RPMI7951 (cell line): Measurements from ENCODE around the gene CALD1. TPM values are rescaled to one million over a fixed set of nuclear protein-coding genes. Genes with fewer than 3 reads are reported as not detected.

Source experiments
- DNase-seq: peaks from one replicate; pipeline ENCODE4 v3.0.0-alpha.2; 2012; ENCODE audit warnings: low read depth
- total RNA-seq: library from RNA; depleted of rRNA; stranded (reverse); fragments of >200 nt; shearing (Covaris generic); gene quantifications from 2 replicates; pipeline ENCODE4 v1.2.3, GENCODE V29; 2014

Gene CALD1
- total RNA-seq, 1 experiment from 2014 or later, result 259 TPM

- peak; percentile 86 for DNase-seq
These were observed 48.5 kb downstream of the CALD1 start for GRCh38 chr7:134827889-134828288.

GRCh38 chr7:134828361-134828760 is 48.9 kb downstream of the CALD1 start:
- DNase-seq, result no peak

DNA sequence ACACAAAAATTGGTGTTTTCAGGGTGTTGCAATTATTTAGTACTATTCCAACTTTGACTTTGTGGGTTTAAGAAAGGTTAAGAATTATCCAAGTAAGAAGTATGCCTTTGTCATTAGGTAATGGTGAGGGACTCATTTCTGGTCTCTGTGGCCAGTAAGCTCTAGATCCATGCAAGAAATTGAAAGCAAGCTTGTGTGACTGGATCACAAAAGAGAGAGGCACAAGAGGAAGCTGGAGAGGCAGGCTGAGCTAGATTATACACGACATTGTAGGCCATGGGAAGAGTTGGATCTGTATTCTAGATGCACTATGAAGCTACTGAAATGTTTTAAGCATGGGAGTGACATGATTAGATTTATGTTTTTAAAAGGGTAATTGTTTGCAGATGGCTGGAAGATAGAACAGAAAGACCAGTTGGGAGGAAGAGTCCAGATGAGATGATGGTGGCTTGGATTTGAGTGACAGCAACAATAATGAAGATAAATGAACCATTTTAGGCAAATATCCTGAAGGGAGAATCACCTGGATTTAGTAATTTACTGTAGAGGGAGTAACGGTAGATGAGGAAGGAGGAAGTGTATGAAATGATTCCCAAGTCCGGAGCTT is 50.0 kb downstream of the CALD1 start:
- DNase-seq, result peak; percentile 36

GRCh38 chr7:134831862-134832261 is 52.4 kb downstream of the CALD1 start:
- peak; percentile 47 for DNase-seq

DNA sequence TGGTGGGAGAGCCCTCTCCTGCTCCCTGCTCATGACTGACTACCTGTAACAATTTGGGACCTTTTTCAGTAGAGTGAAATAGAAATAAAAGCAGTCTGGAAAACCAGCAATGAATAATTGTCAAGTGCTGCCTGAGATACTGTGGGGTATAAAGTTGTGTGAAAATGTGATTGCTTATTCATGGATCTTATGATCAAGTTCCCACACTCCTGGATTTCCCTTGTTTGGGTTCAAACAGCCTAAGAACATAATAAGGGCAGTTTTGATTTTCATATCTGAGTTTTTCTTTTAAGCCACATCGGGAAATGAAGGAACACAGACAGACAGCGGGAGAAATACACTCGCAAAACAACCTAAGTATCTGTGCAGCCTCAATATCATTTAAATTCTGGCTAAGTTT is 52.9 kb downstream of the CALD1 start:
- DNase-seq, result no peak

DNA sequence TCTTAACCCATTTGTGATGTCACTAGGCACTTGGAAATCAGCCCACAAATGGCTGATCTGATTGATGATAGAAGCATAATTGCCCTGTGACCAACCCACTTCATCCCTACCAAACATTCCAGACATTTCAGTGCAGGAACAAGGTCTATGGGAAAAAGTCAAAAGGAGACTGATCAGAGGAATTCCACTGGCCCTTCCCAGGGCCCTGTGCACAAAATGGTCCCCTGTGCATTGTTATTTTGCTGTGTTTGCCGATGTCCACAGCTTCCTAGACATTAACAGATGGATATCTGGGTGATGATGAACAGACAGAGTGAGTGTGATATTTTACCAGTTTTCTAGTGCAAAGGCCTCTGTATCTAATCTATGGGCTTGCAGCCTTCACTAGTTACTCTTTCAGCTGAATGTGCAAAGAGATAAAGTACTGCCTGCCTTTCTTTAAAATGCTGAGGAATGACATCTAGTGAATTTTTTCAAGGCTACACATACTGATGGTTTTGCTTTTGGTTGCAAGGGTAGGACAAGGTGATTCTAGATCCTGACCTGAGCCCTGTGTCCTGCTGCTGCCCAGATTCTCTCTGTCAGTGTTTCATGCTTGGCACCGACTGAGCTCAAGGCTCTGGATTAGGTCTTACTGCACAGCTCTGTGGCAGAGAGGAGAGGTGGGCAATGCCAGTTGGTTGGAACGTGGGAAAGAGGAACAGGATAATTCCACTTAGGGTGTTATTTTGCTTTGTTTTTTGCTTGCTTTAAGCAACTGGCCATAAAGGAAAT is 55.4 kb downstream of the CALD1 start:
- peak; percentile 27 for DNase-seq

DNA sequence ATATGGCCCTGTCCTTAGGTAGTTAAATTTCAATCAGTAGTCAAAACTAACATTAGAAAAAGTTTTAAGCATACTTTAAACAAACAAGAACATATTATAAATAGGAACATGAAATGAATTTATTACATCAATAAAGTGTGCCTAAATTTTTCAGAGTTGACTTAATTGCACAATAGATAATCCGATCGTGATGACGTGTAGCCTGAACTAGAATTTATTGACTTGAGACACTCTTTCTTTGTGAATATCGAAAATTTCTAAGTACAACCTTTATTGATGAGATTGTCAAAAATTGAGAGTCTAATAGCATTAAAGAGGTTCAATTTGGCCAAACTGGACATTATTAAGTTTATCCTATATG is 56.0 kb downstream of the CALD1 start:
- no peak for DNase-seq

DNA sequence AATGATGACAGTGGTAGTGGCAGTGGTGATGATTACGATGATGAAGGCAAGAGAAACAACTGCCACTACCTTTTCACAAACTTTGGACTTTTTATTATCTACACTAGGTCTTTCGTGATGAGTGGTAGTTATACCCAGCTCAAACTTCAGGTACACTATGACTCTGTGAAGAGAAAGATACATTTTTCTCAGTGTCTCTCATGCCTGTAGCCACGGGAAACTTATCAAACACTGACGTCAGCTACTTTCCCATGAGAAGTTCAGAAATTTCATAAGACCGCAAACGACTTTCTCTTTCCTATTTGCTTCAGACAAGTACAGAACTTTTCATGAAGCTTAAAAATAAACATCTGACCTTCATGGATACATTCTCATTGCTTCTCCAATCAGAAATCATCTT is 57.0 kb downstream of the CALD1 start:
- peak; percentile 38 for DNase-seq

DNA sequence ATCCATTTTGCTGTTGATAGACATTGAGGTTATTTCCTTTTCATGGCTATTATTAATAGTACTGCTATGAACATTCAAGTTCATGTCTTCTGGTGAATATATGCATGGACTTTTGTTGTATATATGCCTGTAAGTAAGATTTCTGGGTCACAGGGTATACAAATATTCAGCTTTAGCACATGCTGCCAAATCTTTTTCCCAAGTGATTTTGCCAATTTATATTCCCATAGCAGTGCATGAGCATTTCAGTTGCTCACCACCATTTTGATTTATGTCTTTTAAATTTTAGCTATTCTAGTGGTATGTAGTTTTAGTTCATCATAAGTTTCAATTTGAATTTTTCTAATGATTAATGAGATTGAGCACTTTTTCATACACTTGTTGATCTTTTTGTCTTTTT is 59.9 kb downstream of the CALD1 start:
- no peak for DNase-seq

DNA sequence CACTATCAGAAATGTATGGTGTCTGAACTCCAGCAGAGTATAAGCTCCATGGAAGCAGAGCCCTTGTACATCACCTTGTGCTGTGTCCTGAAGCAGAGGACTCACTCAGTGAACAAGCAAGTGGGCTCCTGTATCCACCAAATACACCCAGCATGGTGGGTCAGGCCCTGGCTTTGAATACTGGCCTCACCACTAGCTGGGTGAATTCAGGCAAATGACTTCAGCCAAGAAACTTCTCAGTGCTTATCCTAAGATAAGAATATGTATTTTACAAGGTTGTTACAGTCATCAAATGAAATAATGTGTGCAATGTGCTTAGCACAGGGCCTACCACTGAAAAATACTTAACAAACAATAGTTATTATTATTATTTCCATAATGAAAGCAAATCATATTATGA is 62.6 kb downstream of the CALD1 start:
- DNase-seq, result no peak

GRCh38 chr7:134842886-134843430 is 63.5 kb downstream of the CALD1 start:
- no peak for DNase-seq

DNA sequence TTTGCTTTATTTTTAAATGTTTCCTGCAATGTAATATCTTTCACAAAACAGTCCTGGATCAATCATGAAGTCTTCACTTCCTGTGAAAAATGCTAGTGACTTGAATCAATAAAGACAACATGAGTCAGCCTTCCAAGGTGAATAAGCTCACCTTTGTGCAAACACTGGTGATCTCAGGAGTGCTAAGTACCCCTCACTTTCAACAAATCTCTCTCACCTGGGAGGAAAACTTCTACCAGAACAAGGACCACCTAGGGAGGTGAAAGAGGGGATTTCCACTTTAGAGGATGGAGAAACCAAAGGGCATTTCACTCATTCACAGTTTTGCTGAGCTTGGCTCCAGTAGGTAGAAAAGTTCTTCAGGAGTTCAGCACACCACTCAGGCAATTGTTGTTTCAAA is 64.8 kb downstream of the CALD1 start:
- no peak for DNase-seq

GRCh38 chr7:134845461-134845860 is 66.0 kb downstream of the CALD1 start:
- DNase-seq, result peak; percentile 3

GRCh38 chr7:134847851-134848588 is 68.6 kb downstream of the CALD1 start:
- no peak for DNase-seq

DNA sequence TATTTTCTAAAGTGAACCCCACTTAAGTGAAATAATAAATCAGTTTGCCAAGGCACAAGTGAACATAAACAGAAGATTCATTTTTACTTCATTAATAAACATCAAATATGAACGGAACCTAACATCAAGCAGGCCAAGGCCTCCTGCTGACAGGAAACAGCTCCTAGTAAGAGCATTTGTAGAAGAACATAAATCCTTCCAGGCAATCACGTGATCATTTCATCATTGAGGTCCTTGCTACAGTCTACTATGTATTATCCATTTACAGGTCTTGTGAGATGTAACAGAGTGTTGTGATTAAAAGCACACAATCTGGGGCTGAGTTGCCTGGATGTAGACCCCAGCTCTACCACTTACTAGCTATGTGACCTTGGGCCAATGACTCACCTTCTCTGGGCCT is 70.6 kb downstream of the CALD1 start:
- no peak for DNase-seq

DNA sequence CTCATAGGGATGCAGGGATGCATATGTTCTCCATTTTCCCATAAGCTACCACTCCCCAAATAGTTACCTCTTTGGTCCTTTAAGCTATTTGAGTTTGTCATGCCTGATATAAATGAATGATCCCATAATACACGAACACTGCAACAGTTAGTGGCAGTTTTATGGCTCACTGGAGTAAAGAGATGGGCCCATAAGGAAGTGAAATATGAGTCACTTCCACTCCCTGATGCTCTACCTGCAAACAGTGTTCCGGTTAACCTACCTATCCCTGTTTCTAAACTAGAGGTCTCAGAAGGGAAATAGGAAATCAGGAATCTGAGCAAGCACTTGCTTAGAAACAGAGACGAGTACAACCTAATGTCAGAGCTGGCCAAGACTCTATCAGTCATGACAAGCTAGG is 71.7 kb downstream of the CALD1 start:
- DNase-seq, result no peak

DNA sequence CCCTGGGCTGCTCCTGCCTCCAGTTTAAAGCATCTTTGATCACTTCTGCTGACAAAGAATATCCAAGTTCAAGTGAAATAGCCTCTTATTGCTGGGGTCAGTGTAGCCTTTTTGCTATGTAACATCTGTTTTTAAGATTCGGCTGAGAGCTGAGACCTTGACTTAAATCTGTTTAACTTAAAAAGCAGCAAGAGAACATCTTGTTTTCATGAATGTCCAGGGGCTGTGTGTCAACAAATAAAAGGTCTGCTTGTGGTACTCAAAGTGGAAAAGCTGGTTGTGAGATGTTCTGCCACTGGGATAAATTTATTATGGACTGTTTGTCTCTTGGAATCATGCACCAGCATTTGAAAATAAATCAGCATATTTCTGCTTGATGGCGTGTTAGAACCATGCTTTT is 73.2 kb downstream of the CALD1 start:
- no peak for DNase-seq

DNA sequence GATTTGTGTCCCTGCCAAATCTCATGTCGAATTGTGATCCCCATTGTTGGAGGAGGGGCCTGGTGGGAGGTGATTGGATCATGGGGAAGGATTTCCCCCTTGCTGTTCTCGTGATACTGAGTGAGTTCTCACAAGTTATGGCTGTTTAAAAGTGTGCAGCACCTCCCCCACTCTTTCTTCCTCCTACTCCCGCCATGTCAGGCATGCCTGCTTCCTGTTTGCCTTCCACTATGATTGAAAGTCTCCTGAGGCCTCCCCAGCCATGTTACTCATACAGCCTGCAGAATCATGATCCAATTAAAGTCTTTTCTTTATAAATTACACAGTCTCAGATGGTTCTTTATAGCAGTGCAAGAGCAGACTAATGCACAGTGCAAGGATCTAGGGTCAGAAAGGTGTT is 75.4 kb downstream of the CALD1 start:
- DNase-seq, result peak; percentile 52

DNA sequence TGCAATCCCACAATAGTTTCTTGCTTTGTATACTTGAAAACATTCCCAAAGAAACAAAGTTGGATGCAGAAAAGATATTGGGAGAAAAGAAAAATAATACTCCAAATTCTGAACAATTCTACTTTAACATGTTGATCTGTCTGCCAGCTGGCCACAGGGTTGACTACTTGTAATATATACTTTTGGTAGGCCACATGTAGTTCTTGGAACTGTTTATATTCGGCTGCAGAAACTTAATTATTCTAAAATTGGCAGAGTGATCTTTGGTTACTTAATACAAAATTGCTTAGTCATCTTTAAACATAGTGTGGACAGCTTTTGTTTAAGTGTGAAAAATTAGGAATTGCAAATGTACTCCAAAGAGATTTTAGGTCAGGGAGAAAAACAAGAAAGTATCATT is 76.0 kb downstream of the CALD1 start:
- DNase-seq, result no peak

DNA sequence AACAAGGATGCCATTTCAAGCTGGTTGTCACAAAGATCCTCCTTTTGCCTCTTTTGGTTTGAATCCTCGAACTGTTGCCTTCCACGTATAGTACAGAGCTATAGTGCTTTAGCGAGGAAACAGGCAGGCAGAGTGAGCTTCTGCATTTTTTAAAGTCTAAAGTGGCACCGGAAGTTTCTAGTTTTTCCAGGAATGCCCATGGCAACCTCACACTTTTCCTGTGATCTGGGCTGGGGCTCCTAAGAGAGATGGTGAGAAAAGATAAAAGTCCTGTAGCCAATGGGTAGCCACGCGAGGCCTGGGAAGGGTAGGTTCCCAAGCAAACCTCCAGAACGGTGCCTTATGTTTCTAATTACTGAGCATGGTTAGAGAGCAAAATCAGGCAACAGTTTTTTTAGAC is 76.7 kb downstream of the CALD1 start:
- peak; percentile 80 for DNase-seq

DNA sequence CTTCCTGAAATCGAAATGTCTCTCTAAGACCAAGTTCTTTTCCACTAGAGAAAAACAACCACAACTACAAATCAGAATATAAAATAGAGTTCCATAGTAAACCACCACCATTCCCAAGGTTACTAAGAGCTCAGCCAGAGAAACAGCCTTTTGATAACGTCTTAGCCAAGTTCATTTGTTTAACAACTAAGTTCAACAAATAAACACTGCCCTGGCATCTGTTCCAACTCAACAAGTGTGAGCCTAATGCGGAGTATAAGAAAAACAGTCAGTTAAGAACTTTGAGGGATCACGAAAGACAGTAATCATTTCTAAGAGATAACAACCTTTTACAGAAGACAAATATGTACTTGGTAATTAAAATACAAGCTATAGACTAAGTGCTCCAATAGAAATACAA is 77.3 kb downstream of the CALD1 start:
- no peak for DNase-seq

DNA sequence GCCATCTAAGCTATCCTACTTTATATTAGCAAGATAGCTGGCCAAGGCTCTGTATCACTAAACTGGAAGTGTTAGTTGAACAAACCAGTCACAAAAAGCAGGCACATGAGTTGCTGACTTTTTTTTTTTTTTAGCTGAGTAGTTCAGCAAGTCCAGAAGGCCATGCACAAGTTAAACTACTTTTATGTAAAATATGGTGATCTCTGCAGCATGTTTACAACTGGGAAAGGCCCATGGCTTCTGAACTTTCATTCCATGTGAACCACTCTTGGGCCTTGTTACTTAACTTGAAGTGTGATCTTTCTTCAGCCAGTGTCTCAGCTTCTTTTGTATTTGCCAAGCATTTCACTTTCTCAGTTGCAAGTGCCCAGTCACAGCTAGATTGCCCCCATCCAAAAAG is 78.5 kb downstream of the CALD1 start:
- DNase-seq, result no peak

DNA sequence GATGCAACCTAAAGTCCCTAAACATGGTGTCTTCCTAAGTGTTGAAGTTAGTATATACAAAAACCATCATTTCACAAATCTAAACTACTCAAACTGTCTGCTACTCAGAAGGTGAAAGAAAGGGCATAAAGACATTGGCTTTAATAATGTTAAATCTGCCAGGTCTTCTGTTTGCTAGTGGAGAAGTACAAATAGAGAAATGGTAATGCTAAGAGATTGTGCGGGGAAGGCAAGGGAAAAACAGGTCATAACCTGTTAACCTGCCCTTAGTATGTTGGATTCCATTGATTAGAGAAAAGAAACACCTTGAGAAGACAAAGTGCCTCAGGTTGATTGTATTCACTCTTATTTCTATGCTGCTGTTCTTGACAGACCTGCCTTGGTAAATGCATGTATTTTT is 80.3 kb downstream of the CALD1 start:
- DNase-seq, result no peak
